Muscle of back (tissue), 11 donors: ENCODE results near the gene SLC35F1. TPM values are rescaled to one million over a fixed set of nuclear protein-coding genes. Genes with fewer than 3 reads are reported as not detected.
A peak's percentile ranks its signal among the peaks of the same experiment; 100 is the strongest.

ENCODE experiments used
- DNase-seq, 3 donors: peaks; one replicate each; pipeline versions ENCODE4 v3.0.0 to v3.0.0-alpha.2; 2013
- polyA plus RNA-seq, 10 donors: library from polyadenylated mRNA; unstranded; fragments of 120-200 nt; gene quantifications; one replicate each; pipeline ENCODE4 v1.2.1, GENCODE V29; 2013; ENCODE audit not compliant: insufficient read length in 10 of 10

The SLC35F1 gene
- polyA plus RNA-seq, 10 donors: 1.5 to 3.1 (median 2.1) TPM

GRCh38 chr6:118313208-118313607 is 406.1 kb downstream of the SLC35F1 start:
- no peak for DNase-seq

DNA sequence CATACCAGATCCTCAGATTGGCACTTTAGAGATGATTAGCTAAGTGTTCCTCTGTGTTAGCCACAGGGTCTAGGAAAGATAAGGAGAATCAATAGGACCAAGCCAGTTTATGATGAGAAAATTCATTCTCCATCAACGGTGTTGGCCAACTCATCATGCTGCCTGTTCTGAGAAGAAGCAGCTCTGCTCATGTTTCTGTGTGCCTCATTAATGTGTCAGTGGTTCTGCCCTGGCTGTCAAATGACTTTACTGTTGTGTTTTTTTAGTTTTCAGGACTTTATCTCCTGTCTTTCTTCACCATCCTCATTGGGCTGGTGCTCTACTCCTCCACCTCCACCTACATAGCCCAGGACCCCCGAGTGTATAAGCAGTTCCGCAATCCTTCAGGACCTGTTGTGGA is 406.7 kb downstream of the SLC35F1 start:
- DNase-seq: no peak

DNA sequence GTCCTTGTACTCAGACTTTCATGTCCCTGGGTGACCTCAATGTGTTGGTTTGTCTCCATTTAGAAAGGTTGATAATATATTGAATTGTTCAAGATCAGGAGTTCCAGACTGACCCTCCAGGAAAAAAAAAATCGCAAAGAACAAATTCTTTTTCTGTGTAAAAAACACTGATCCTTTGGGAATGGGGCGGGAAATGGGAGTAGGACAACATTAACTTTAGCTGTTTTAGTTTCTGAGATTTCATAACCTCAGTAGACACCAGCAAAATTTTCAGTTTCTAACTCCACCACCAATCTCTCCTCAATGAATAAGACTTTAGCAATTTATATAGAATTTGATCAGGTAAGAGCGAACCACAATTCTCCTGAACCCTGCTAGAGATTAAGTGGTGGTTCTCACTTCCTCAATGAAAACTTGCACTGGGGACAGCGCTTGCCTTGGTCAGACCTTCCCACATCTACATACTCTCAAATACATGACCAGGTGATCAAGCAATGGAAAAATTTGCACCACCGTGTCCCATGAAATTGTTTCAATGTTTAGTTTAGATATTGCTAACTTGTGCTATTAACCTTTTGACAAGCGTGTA is 409.8 kb downstream of the SLC35F1 start:
- DNase-seq: no peak

DNA sequence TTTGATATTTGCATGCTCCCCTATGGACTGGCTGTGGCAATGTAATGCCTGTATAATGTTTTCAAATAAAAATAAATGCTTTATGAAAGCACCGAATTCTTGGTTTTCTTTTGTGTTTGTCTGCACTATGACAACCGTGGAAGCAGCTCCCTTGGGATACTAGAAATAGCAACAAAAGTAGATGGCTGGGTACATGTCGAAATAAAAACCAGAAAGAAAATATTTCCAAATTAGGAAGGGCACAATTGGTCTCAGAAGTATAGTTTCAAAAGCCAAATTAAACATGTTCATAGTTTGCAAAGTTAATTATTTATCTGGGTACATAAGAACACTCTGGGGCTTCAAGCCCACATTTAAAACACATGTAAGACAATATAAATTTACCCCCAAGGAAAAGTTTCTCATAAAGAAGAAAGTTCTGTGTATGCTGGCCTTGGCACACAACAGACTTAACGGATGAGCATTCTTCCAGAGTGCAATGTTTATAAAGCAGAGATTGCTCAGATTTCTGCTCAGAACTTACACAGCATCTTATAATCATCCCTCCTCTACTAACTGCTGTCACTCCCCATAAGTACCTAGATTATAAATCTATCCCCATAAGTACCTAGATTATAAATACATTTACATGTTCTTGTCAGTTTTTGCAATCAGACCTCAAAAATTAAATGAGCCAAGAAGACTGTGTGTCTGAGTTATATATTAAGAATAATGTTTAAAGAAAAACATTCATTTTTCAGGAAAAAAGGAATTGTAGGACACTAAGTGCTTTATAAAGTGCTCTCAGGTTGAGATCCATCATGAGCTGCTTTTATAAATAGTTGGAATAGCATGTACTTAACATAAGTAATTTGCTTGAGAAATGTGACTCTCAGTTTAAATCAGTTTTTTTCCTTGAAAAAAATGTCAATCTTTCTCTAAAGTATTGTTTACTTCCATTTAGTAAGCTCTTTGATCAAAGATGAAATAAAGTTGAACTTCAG is 410.8 kb downstream of the SLC35F1 start:
- DNase-seq: peak in 2 of 3 donors; percentile 49 to 57

DNA sequence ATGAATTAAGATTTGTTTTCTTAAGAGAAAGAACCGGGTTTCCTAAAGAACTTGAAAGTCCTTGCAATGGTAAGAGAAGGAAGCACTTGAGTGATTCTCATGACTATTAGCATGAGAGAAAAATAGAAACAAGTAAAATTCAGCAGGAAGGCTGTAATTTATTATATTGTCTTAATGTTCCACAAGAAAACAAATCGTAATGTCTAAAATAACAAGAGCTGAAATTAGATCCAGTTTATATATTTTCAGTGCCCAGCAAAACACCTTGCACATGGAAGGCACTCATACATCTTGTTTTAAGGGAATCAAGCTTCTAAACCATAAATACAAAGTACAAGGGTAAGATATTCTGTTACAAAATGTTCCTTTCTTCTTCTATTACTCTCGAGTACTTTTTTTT is 411.6 kb downstream of the SLC35F1 start:
- no peak for DNase-seq

- no peak for DNase-seq
Measured at GRCh38 chr6:118319416-118319815, 412.4 kb downstream of the SLC35F1 start.

DNA sequence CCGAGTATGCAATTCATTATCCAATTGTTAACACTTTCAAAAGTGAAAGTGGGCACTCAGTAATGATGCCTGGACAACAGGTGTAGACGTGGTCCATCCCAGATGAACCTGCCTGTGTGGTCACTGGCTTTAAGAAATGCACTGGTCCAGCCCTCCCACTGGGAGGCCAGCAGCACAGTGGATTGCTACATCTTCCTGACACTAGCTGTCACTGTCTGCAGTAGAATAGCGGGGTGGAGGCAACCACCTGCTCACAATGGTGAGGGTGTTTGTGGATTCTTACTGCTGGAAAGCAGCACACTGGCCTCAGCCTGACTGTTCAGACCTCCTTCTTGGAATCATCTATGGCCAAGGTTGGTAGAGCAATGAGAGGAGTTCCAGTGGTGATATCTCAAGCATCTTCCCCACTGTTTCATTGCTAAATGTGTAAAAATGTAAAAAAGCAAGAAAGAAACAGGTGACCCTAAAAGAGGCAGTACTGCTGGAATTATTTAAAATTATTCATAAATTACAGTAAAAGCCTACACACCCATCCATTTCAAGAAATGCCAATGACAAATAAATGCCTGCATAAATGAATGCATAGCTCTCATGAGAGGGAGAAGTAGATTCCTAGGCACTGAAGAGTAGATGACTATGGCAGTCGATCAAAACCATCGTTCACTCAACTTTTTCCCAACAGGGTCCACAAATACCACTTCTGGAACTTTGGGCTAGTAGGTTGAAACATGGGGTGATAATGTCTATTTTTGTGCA is 413.0 kb downstream of the SLC35F1 start:
- DNase-seq: no peak

- peak in 1 of 3 donors; percentile 49 for DNase-seq
Measured at GRCh38 chr6:118320652-118321051, 413.6 kb downstream of the SLC35F1 start.

DNA sequence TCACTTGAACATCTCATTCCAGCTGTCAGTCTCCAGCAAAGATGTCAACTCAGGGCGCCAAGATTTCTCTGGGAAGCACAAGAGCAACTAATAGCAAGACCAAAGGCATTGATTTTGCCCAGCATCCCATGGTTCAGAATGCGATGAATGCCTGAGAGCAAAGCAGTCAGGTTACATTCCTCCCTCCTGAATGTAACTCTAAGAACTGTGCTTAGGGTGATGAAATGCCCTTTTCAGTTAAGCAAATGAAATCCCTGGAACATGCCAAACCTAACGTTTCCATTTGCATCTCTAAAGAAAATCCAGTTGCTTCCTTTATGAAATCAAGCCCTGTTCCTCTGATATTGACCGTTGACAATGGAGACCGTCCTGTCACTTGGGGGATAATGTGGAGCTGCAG is 417.1 kb downstream of the SLC35F1 start:
- no peak for DNase-seq

DNA sequence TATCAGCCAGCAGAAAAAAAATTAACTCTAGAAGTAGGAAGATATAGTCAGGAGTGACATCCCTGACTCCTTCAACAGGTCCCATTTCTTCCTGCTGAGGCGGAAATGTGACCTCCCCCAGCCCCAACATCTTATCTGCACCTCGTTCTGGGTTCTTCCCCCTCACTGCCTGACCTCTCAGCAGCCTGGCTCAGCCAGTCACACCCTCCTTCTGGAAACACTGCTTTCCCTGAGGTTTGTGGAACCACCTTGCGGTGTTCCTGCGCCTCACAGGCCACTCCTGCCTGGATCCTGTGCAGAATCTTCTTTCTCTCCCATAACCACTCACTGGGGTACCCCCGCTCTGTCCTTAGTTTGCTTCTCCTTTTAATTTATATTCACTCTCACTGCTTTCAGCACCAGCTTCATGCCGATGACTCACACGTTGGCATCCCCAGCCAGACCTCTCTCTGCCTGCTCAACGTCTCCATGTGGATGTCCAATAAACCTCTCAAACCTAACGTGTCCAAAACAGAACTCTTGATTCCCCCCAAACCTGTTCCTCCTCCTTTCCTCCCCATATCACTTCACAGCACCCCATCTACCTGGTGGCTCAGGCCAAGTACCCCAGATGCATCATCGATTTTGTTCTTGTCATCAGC is 418.3 kb downstream of the SLC35F1 start:
- no peak for DNase-seq

DNA sequence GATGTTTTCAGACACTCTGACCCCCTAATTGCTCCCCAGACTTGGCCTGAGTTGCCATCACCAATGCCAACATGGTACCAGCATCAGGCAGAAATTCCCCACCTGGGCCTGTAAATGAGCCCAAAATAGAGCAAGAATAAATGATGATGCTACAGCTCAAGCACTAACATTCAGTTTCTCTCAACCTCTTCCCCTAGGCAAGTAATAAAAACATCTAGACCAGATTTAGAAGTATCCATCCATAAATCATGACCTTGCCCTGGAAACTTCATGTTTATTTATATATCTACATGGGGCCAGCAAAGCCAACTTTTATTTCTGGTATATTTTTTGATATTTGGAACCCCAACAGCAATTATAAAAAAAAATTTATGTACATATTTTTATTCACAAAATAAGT is 419.6 kb downstream of the SLC35F1 start:
- no peak for DNase-seq

- no peak for DNase-seq
Measured at GRCh38 chr6:118327237-118327636, 420.2 kb downstream of the SLC35F1 start.

DNA sequence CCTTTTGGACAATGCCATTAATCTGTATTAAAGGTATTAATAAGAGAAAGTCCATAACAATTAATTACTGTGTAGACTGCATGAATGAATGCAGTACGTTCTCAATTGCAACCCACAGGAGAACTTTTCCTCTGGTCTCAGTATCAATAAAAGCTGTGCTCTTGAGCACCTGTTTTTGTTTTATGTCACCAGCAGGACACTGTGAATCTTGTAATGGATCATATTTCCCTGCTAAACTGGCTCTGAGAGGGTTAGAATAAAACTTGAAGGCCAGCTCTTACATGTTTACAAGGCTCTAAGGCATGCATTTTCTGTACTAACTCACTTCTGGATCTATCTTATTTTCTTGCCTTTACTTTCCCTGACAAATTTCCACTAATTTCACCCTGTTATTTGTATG is 426.7 kb downstream of the SLC35F1 start:
- peak in 1 of 3 donors; percentile 31 for DNase-seq

GRCh38 chr6:118334634-118335033 is 427.6 kb downstream of the SLC35F1 start:
- no peak for DNase-seq

- peak in 1 of 3 donors; percentile 8 for DNase-seq
Measured at GRCh38 chr6:118335325-118335816, 428.3 kb downstream of the SLC35F1 start.

- DNase-seq: no peak
Measured at GRCh38 chr6:118344014-118344670, 437.1 kb downstream of the SLC35F1 start.

- DNase-seq: no peak
Measured at GRCh38 chr6:118350881-118351430, 443.9 kb downstream of the SLC35F1 start.

DNA sequence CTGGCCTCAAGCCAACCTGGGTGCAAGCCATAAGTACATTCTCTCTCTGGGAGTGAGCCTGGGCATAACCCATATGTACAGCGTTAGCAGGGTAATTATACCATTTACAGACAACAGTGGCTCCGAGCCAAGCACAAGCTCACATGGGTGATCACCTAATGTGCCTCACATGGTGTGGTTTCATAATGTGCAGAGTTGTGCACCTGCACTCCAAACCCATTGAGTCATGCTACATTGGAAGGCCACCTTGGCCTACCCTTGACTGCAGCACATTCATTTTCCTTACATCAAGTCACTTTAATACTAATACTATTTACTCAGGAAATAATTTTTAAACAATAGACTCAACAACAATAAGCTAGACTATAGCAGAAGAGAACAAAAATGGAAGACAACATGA is 446.5 kb downstream of the SLC35F1 start:
- DNase-seq: no peak

DNA sequence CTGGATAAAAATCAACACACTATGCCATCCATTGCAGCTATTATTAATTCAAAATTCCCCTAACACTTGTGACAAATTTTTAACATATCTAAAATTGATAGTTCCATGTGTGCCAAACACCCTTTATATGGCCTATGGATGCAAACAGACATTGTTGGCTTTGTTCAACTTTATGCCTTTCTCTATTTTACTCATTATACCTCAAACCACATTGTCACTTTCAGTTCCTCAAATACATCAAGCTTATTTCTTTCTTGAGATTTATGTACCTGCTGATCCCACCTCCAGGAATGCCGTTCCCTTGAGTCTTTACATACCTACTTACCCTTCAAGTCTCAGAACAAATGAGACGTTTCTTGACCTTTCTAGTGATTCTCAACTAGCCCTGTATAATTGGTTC is 447.6 kb downstream of the SLC35F1 start:
- DNase-seq: no peak

- no peak for DNase-seq
Measured at GRCh38 chr6:118356054-118356453, 449.0 kb downstream of the SLC35F1 start.

DNA sequence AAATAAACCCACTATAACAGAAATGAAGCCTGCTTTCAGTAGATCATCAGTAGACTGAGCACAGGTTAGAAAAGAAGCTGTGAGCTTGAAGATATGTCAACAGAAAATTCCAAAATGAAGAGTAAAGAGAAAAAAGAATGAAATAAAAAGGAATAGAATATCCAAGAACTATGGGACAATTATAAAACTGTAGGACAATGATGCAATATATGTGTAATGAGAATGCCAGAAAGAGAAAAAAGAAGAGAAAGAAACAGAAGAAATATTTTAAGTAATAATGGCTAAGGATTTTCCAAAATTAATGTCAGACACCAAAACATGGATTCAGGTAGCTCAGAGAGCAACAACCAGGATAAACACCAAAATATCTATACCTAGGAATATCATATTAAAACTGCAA is 449.6 kb downstream of the SLC35F1 start:
- no peak for DNase-seq
